HG03280 (cell line): Measurements from ENCODE around the gene DEDD2.

ENCODE experiments used
- ATAC-seq: cut with Tn5 transposase; IDR thresholded peaks from one replicate; pipeline ENCODE4 v1.9.1; 2021; ENCODE audit warnings: mild to moderate bottlenecking, moderate library complexity; ENCODE audit not compliant: unreplicated experiment

Gene DEDD2

GRCh38 chr19:42150911-42151361 lies 66.5 kb downstream of the DEDD2 start:
- ATAC-seq: no peak

GRCh38 chr19:42150364-42150763 lies 67.1 kb downstream of the DEDD2 start:
- ATAC-seq: no peak

- no peak for ATAC-seq
Observed at GRCh38 chr19:42149447-42150202, 67.9 kb downstream of the DEDD2 start.
